GM21360 (cell line): ENCODE data around the gene PXMP2.
A peak's percentile ranks its signal among the peaks of the same experiment; 100 is the strongest.

Experiments
- ATAC-seq: cut with Tn5 transposase; IDR thresholded peaks from one replicate; pipeline ENCODE4 v1.9.1; 2021; ENCODE audit warnings: mild to moderate bottlenecking, moderate library complexity; ENCODE audit not compliant: unreplicated experiment

PXMP2 gene

DNA sequence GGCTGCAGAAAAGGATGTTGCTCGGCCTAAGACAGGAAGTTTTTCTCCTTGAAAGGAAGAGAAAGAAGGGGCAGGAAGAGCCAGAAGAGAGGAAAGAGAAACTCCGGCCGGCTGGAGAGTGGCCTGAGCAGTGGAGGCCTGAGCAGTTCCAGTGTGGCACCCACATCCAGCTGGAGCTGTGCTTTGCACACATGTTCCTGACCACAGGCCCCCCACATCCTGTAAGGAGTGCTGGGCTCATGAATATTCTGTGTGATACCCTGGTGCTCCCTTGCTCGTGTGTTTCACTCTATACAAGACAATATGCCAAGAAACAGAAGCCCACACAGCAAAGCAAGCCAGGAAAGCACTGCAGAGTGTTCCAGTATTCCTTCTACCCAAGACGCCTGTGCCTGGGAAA, 27.3 kb upstream of the PXMP2 start:
- no peak for ATAC-seq

DNA sequence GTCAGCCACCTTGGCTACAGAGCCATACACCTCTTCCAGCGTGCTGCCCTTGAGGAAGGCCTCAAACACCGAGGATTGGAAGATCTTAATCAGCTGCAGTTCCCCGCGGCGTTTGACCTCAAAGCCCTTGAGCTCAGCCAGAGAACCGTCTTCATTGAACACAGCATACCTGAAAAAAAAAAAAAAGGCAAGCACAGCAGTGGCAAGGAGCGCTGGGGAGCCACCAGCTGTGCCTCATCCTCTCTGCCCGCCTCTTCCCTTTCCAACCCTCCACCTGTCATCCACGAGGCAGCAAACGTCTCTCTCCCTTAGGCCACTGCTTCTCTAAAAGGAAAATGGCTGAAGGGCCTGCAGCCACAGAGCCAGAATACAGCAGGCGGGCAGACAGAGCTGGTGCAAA, 26.4 kb upstream of the PXMP2 start:
- ATAC-seq = no peak

DNA sequence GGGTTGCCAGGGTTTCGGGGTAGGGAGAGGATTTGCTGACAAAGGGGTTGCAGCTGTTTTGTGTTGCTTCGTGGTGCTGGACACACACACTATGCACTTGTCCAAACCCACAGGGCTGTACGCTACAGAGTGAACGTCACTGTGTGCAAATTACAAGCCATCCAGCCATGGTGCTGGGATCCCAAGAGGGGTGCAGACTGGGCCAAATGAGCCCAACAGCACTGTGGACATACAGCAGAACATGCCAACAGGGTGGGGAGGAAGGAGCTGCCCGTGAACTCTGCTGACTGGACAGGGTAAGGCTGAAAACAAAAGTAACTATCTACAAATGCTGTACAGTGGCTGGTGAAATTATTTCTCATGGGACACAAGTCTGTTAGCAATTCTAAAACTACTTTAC, 25.4 kb upstream of the PXMP2 start:
- no peak for ATAC-seq

GRCh38 chr12:132662901-132663755, 24.3 kb upstream of the PXMP2 start:
- ATAC-seq = no peak

- no peak for ATAC-seq
Measured at GRCh38 chr12:132664206-132665148, 22.9 kb upstream of the PXMP2 start.

- ATAC-seq = no peak
Measured at GRCh38 chr12:132665149-132665491, 22.3 kb upstream of the PXMP2 start.

GRCh38 chr12:132665794-132666193, 21.6 kb upstream of the PXMP2 start:
- no peak for ATAC-seq

GRCh38 chr12:132668191-132669088, 18.9 kb upstream of the PXMP2 start:
- no peak for ATAC-seq

- ATAC-seq = no peak
Measured at GRCh38 chr12:132669166-132669879, 18.1 kb upstream of the PXMP2 start.

- ATAC-seq = no peak
Measured at GRCh38 chr12:132672116-132672515, 15.3 kb upstream of the PXMP2 start.

DNA sequence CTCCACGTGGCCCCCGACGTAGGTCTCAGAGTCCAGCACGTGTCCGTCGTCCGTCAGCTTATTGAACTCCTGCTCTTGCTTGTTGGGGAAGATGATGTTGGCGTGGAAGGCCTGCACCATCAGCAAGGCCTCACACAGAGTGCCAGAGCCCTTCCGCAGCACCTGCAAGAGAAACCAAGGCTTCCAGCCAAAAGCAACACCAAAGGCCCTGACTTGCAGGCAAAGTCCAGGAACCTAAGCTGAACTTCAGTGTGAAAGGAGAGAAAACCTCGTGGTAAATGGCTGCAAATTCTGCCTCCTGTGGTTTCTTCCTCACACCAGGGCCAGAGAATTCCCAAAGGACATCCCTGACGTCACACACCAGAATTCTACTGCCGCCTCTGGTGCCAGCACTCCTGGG, 14.7 kb upstream of the PXMP2 start:
- no peak for ATAC-seq

DNA sequence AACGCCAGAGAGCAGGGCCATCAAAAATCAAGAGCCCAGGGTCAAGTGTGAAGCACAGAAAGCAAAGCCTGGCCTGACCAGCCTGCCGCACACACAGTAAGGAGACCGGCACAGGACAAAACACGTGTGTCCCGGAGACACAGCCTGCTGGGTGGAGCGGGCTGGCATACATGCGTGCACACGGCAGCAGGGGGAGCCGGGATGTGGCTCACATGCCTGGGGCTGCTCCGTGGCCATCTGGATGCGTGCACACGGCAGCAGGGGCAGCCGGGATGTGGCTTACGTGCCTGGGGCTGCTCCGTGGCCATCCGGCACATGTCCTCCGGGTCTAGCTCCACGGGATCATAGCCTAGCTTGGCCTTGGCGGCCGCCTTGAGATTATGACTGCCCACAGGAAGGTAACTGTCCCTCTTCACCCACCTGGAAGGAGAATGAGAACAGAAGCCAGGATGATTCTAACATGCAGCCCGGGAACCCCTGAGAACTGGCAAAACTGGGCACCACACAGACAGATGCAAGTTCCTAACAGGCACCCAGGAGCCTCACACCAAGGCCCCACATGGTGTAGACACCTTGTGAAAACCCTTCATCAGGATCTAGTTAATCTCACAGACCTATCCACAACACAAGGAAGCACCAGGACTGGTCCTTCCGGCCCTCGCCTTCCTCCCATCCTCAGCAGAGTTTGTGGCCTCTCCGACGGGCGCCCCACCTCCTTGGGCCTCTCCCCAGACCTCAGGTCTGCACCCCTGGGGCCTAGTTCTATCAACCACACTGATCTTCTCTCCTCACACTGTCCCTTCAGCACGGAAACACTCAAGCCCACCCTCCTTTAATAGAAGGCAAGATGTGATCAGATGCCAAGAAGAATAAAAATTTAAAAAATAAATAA, 13.9 kb upstream of the PXMP2 start:
- ATAC-seq = no peak

DNA sequence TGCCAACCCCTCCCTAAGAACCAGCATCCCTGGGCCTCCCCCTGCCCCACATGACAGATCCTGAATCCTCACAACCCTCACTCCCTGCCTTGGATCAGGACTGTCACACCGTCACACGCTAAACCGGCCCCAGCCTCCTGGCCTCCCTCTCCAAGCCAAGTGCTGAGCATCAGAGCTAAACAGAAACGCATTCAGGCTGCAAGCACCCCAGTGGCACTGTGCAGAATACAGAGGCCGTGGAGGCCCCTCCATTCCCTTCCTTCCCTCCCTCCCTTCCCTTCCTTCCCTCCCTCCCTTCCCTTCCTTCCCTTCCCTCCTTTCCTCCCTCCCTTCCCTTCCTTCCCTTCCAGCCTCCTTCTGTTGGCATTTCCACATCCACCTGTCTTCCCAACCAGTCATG, 12.8 kb upstream of the PXMP2 start:
- ATAC-seq = no peak

- no peak for ATAC-seq
Measured at GRCh38 chr12:132675757-132676432, 11.5 kb upstream of the PXMP2 start.

GRCh38 chr12:132677492-132677891, 9.9 kb upstream of the PXMP2 start:
- ATAC-seq = no peak

GRCh38 chr12:132685400-132685799, 2.0 kb upstream of the PXMP2 start:
- ATAC-seq = no peak

DNA sequence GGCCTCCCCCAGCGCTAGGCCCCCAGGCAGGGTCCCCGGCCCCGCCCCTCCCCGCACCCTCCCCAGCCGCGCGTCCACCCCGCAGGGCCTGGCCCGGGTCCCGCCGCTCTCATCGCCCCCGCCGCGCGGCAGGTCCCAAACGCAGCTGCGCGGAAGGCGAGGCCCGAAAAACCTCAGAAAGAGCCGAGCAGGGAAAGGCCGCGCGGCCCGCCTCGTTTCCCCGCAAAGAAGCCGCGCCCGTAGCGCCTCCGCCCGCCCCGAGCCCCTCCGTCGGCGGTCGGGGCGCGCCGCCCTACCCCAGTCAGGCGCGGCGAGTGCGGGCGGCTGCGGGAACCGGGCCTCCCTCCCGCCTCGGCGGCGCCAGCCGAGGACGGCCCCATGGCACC, 569 bp upstream of the PXMP2 start:
- ATAC-seq = peak; percentile 31

- ATAC-seq = no peak
Measured at GRCh38 chr12:132689227-132689626, 1.8 kb downstream of the PXMP2 start.

- no peak for ATAC-seq
Measured at GRCh38 chr12:132690112-132690511, 2.7 kb downstream of the PXMP2 start.
